Lung microvascular endothelial cell (primary cell): ENCODE results near the gene CLCN6. TPM values are rescaled to one million over a fixed set of nuclear protein-coding genes. Genes with fewer than 3 reads are reported as not detected.

Experiments used
- DNase-seq, 2 donors: peaks; one replicate each; pipeline versions ENCODE4 v3.0.0 to v3.0.0-alpha.2; 2010; ENCODE audit warnings: low read depth in 2 of 2
- total RNA-seq: library from RNA; depleted of rRNA; stranded (reverse); fragments of >200 nt; gene quantifications from 2 replicates; pipeline ENCODE4 v1.2.1, GENCODE V29; 2014

Gene CLCN6
- total RNA-seq, 1 donor from 2014 or later = 7.5 TPM

GRCh38 chr1:11778844-11779623 lies 27.0 kb upstream of the CLCN6 start:
- DNase-seq = no peak

GRCh38 chr1:11779715-11780379 lies 26.1 kb upstream of the CLCN6 start:
- no peak for DNase-seq

- no peak for DNase-seq
Measured at GRCh38 chr1:11780380-11781147, 25.4 kb upstream of the CLCN6 start.

- DNase-seq = peak in 1 of 2 donors; percentile 35
Measured at GRCh38 chr1:11781297-11781696, 24.7 kb upstream of the CLCN6 start.

GRCh38 chr1:11782127-11782708 lies 23.8 kb upstream of the CLCN6 start:
- DNase-seq = no peak

GRCh38 chr1:11783556-11783955 lies 22.4 kb upstream of the CLCN6 start:
- no peak for DNase-seq

- no peak for DNase-seq
Measured at GRCh38 chr1:11784256-11784992, 21.6 kb upstream of the CLCN6 start.

GRCh38 chr1:11784993-11785769 lies 20.8 kb upstream of the CLCN6 start:
- DNase-seq = peak; percentile 49 to 68

GRCh38 chr1:11786168-11786567 lies 19.8 kb upstream of the CLCN6 start:
- DNase-seq = no peak

- no peak for DNase-seq
Measured at GRCh38 chr1:11787251-11787803, 18.7 kb upstream of the CLCN6 start.

GRCh38 chr1:11787804-11788436 lies 18.1 kb upstream of the CLCN6 start:
- DNase-seq = no peak

- DNase-seq = no peak
Measured at GRCh38 chr1:11788549-11789053, 17.4 kb upstream of the CLCN6 start.

GRCh38 chr1:11789126-11790067 lies 16.6 kb upstream of the CLCN6 start:
- no peak for DNase-seq

- DNase-seq = no peak
Measured at GRCh38 chr1:11790101-11790879, 15.7 kb upstream of the CLCN6 start.

GRCh38 chr1:11790880-11791715 lies 14.9 kb upstream of the CLCN6 start:
- DNase-seq = peak; percentile 47 to 91

GRCh38 chr1:11792106-11792505 lies 13.9 kb upstream of the CLCN6 start:
- no peak for DNase-seq

- DNase-seq = no peak
Measured at GRCh38 chr1:11793819-11794218, 12.2 kb upstream of the CLCN6 start.
